Neuron (in vitro differentiated cells): ENCODE data around the gene TRHDE.

ENCODE experiments used
- H2AFZ ChIP-seq: one replicate; pipeline ENCODE4 v1.6.1; 2013; ENCODE audit warnings: low read depth, mild to moderate bottlenecking, inconsistent platforms, low read length, moderate library complexity
- H3K27me3 ChIP-seq: one replicate; pipeline ENCODE4 v1.6.1; 2013; ENCODE audit warnings: low read length; ENCODE audit not compliant: insufficient read depth
- H3K36me3 ChIP-seq: one replicate; pipeline ENCODE4 v1.6.1; 2013; ENCODE audit warnings: low read length; ENCODE audit not compliant: insufficient read depth
- H3K4me1 ChIP-seq: one replicate; pipeline ENCODE4 v1.6.1; 2013; ENCODE audit warnings: low read length; ENCODE audit not compliant: insufficient read depth
- H3K4me3 ChIP-seq: 2 replicates; pipeline ENCODE4 v1.5.1; 2013; ENCODE audit warnings: mild to moderate bottlenecking, low read length, moderate library complexity
- H3K9me3 ChIP-seq: one replicate; pipeline ENCODE4 v1.6.1; 2013; ENCODE audit warnings: low read length

Gene TRHDE

GRCh38 chr12:72277415-72277814 lies 5.2 kb downstream of the TRHDE start:
- no peak overlapping the region for H2AFZ ChIP-seq
- no peaks in the 10 kb centered on the region for H3K9me3 ChIP-seq
- no peak overlapping the region for H3K4me3 ChIP-seq
- no peaks in the 10 kb centered on the region for H3K4me1 ChIP-seq
- H3K27me3 ChIP-seq: peaks cover 10% of the 10 kb centered on the region
- no peaks in the 10 kb centered on the region for H3K36me3 ChIP-seq

GRCh38 chr12:72278894-72279293 lies 6.7 kb downstream of the TRHDE start:
- no peak overlapping the region for H2AFZ ChIP-seq
- no peaks in the 10 kb centered on the region for H3K36me3 ChIP-seq
- H3K9me3 ChIP-seq: no peaks in the 10 kb centered on the region
- H3K27me3 ChIP-seq: no peaks in the 10 kb centered on the region
- H3K4me3 ChIP-seq: no peak overlapping the region
- no peaks in the 10 kb centered on the region for H3K4me1 ChIP-seq

- Histone ChIP-seq H3K36me3 (no peaks in the 10 kb centered on the region), H3K4me3 (no peak overlapping the region), H3K27me3 (no peaks in the 10 kb centered on the region), H3K9me3 (no peaks in the 10 kb centered on the region), H2AFZ (no peak overlapping the region), H3K4me1 (no peaks in the 10 kb centered on the region)
Observed at GRCh38 chr12:72281126-72281525, 9.0 kb downstream of the TRHDE start.

DNA sequence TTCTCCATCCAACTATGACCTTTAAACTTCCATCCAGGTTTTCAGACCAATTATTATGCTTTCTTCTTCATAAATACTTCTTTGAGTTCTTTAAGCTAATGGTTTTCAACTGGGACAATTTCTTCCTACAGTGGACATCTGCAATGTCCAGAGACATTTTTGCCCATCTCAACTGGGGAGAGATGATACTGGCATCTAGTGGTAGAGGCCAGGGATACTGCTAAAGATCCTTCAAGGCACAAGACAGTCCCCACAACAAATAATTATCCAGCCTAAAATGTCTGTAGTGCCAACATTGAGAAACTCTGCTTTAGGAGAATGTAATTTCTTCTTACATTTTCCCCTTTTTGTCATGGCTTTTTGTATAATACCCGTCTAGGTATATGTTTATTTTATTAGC lies 10.6 kb downstream of the TRHDE start:
- Histone ChIP-seq H3K27me3 (no peaks in the 10 kb centered on the region), H3K9me3 (no peaks in the 10 kb centered on the region), H2AFZ (no peak overlapping the region), H3K4me3 (no peak overlapping the region), H3K36me3 (no peaks in the 10 kb centered on the region), H3K4me1 (no peaks in the 10 kb centered on the region)

- Histone ChIP-seq H3K4me3 (no peak overlapping the region), H3K27me3 (no peaks in the 10 kb centered on the region), H2AFZ (no peak overlapping the region), H3K4me1 (no peaks in the 10 kb centered on the region), H3K36me3 (no peaks in the 10 kb centered on the region), H3K9me3 (no peaks in the 10 kb centered on the region)
Observed at GRCh38 chr12:72285861-72286260, 13.7 kb downstream of the TRHDE start.

GRCh38 chr12:72286526-72286925 lies 14.4 kb downstream of the TRHDE start:
- Histone ChIP-seq H3K4me3 (no peak overlapping the region), H2AFZ (no peak overlapping the region), H3K4me1 (no peaks in the 10 kb centered on the region), H3K27me3 (no peaks in the 10 kb centered on the region), H3K9me3 (no peaks in the 10 kb centered on the region), H3K36me3 (no peaks in the 10 kb centered on the region)

DNA sequence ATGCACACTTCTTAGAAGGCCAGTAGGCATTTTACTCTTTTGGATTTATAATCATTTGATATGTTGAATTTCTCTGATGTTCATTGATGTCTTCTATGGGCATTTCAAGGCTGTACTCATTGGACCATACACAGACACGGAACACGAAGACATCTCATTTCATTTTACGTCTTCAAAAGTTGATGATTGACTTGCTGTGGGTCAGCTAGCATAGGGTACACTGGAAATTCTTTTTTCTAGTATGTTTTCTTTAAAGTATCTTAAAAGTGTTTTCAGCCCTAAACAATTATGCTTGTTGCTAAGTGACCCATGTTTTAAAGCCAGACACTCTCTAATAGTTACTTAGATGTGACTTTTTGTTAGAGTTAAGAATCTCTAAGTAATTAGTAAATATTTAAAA lies 16.3 kb downstream of the TRHDE start:
- no peaks in the 10 kb centered on the region for H3K27me3 ChIP-seq
- H3K36me3 ChIP-seq: no peaks in the 10 kb centered on the region
- H2AFZ ChIP-seq: no peak overlapping the region
- no peaks in the 10 kb centered on the region for H3K4me1 ChIP-seq
- no peaks in the 10 kb centered on the region for H3K9me3 ChIP-seq
- H3K4me3 ChIP-seq: no peak overlapping the region

GRCh38 chr12:72288911-72289310 lies 16.7 kb downstream of the TRHDE start:
- Histone ChIP-seq H3K9me3 (no peaks in the 10 kb centered on the region), H2AFZ (no peak overlapping the region), H3K4me3 (no peak overlapping the region), H3K4me1 (no peaks in the 10 kb centered on the region), H3K27me3 (no peaks in the 10 kb centered on the region), H3K36me3 (no peaks in the 10 kb centered on the region)

DNA sequence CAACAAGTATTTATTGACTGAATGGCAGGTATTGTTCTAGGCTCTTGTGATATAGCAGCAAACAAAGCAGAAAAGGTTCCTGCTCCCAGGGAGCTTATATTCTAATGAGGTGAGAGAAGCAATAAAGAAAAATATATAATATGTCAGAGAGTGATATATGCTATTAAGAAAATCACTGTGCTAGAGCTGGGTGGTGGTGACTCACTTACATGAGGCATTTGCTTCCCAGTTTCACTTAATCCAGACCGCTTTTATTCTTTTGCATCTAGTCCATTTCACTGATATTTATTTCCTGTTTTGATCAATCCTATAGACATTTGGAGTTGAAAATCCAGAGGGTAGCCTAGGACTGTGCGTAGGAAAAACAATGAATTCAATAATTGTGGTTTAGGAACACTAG lies 17.5 kb downstream of the TRHDE start:
- Histone ChIP-seq H3K27me3 (no peaks in the 10 kb centered on the region), H3K4me1 (no peaks in the 10 kb centered on the region), H2AFZ (no peak overlapping the region), H3K4me3 (no peak overlapping the region), H3K36me3 (no peaks in the 10 kb centered on the region), H3K9me3 (no peaks in the 10 kb centered on the region)

DNA sequence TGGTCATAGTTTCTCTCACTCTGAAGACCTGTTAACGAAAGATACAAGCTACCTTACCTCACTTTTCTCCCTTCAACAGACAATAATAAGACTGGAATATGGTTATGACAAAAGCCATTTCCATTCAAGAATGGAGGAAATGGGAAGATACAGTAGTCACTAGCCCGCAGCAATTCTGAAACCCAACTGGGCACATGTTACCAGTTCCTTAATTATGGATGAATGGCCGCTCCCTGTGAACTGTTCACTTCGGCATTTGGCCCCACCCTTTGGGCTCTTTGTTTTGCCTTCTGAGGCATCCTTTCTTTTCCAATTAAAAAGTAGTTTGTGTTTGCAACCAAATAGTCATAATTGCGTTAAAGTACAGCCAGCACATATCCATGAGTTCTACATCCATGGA lies 19.0 kb downstream of the TRHDE start:
- H3K36me3 ChIP-seq: no peaks in the 10 kb centered on the region
- no peaks in the 10 kb centered on the region for H3K4me1 ChIP-seq
- H3K4me3 ChIP-seq: no peak overlapping the region
- H2AFZ ChIP-seq: no peak overlapping the region
- H3K27me3 ChIP-seq: no peaks in the 10 kb centered on the region
- no peaks in the 10 kb centered on the region for H3K9me3 ChIP-seq

DNA sequence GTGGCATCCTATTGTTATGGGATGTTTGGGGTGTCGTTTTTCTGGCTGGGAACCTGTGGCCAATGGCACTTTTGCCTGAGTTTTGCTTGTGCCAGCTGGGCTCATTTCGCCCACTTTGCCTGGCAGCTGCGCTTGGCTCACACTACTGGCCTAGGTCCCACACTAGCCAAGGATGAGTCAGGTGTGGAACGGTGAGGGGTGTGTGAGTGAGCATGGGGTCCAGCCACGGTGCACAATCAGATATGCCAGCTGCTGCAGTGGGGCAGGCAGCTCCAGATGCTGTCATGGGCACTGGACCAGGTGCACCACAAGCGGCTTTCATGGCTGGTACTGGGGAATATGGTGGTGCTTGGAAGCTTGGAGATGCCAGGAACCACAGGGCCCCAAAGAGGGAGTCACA lies 21.5 kb downstream of the TRHDE start:
- Histone ChIP-seq H3K4me1 (no peaks in the 10 kb centered on the region), H3K27me3 (no peaks in the 10 kb centered on the region), H3K9me3 (no peaks in the 10 kb centered on the region), H3K36me3 (no peaks in the 10 kb centered on the region), H2AFZ (no peak overlapping the region), H3K4me3 (no peak overlapping the region)

GRCh38 chr12:72295101-72295500 lies 22.9 kb downstream of the TRHDE start:
- Histone ChIP-seq H3K4me1 (no peaks in the 10 kb centered on the region), H3K27me3 (no peaks in the 10 kb centered on the region), H2AFZ (no peak overlapping the region), H3K4me3 (no peak overlapping the region), H3K36me3 (no peaks in the 10 kb centered on the region), H3K9me3 (no peaks in the 10 kb centered on the region)

GRCh38 chr12:72295744-72296143 lies 23.6 kb downstream of the TRHDE start:
- no peaks in the 10 kb centered on the region for H3K4me1 ChIP-seq
- H2AFZ ChIP-seq: no peak overlapping the region
- H3K9me3 ChIP-seq: no peaks in the 10 kb centered on the region
- H3K36me3 ChIP-seq: no peaks in the 10 kb centered on the region
- no peak overlapping the region for H3K4me3 ChIP-seq
- no peaks in the 10 kb centered on the region for H3K27me3 ChIP-seq

DNA sequence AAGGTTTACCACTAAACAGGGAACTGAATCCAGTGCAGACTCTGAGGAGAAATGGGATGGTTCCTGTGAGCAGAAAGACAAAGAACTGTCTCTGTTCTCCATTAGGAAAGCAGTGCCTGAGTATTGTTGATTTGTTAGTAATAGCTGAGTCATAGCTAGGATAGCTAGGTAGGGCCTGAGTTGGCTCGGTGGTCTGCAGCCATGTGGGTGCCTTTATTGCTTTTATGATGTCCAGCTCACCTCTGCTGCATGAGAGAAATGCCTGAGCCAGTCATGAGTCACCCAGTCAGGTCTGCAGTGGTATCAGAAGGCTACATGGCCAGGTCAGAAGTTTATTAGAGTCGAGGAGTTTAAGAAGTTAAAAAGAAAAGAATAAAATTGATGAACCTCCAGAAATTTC lies 24.2 kb downstream of the TRHDE start:
- no peaks in the 10 kb centered on the region for H3K27me3 ChIP-seq
- H3K36me3 ChIP-seq: no peaks in the 10 kb centered on the region
- H3K4me3 ChIP-seq: no peak overlapping the region
- no peaks in the 10 kb centered on the region for H3K9me3 ChIP-seq
- no peaks in the 10 kb centered on the region for H3K4me1 ChIP-seq
- H2AFZ ChIP-seq: no peak overlapping the region
